GM19025 (cell line): ENCODE data around the gene BRD9.

Experiments
- ATAC-seq: cut with Tn5 transposase; IDR thresholded peaks from one replicate; pipeline ENCODE4 v1.9.1; 2021; ENCODE audit warnings: mild to moderate bottlenecking, low read depth, moderate library complexity; ENCODE audit not compliant: unreplicated experiment

Gene BRD9

GRCh38 chr5:821504-821903 lies 71.1 kb downstream of the BRD9 start:
- ATAC-seq: no peak

GRCh38 chr5:820245-820644 lies 72.4 kb downstream of the BRD9 start:
- ATAC-seq: no peak

- no peak for ATAC-seq
Measured at GRCh38 chr5:819078-819477, 73.5 kb downstream of the BRD9 start.

- no peak for ATAC-seq
Measured at GRCh38 chr5:816176-816575, 76.4 kb downstream of the BRD9 start.

- no peak for ATAC-seq
Measured at GRCh38 chr5:815449-815848, 77.2 kb downstream of the BRD9 start.
